PFSK-1 (cell line): Measurements from ENCODE around the gene CDCA8.

Experiments used
- FOXP2 ChIP-seq: optimal IDR thresholded peaks from 2 replicates; pipeline ENCODE3; 2011; ENCODE audit warnings: borderline replicate concordance, control low read depth, inconsistent platforms; ENCODE audit not compliant: insufficient read depth; ENCODE audit errors: extremely low read length, extremely low read depth
- POLR2AphosphoS5 ChIP-seq: IDR thresholded peaks from 2 replicates; pipeline ENCODE4 v1.6.1; 2012; ENCODE audit warnings: low read depth, mild to moderate bottlenecking, control low read depth, low read length, moderate library complexity
- SIN3A ChIP-seq: IDR thresholded peaks from 2 replicates; pipeline ENCODE4 v1.6.1; 2012; ENCODE audit warnings: mild to moderate bottlenecking, low read length, moderate library complexity, borderline replicate concordance; ENCODE audit not compliant: insufficient read depth
- TAF1 ChIP-seq: IDR thresholded peaks from 2 replicates; pipeline ENCODE4 v1.6.1; 2012; ENCODE audit warnings: low read length, control low read depth, borderline replicate concordance; ENCODE audit not compliant: insufficient read depth
- TF ChIP-seq, protein P1 (sequence below), 2 experiments: IDR thresholded peaks; 2 replicates each; pipeline versions ENCODE4 v1.6.1 to v1.8.0; 2011 to 2012; ENCODE audit warnings: low read depth in 2 of 2, low read length in 2 of 2, control low read depth in 1 of 2, inconsistent platforms in 1 of 2, mild to moderate bottlenecking in 1 of 2, moderate library complexity in 1 of 2; ENCODE audit not compliant: insufficient read depth in 1 of 2

Gene CDCA8

DNA sequence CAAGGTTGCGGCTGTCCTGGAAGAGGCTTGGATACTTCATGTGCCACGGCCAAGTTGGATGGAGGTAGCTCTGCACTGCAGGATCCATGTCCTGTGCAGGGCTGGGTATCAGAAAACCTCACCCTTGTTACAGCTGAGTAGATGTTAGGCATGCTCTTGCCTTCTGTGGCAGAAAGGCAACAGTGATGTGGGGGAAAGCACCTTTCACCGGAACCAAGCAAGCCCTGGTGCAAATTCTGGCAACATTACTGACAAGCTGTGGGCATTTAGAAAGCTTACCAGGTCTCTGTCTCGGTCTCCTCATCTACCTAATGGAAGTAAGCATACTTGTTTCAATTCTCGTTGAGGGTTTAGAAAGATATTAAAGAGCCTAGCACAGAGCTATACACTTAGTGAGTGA is 14.5 kb upstream of the CDCA8 start:
- TF ChIP-seq TAF1 (no peak), FOXP2 (no peak), POLR2AphosphoS5 (no peak), SIN3A (no peak)
- TF ChIP-seq, protein P1, sequence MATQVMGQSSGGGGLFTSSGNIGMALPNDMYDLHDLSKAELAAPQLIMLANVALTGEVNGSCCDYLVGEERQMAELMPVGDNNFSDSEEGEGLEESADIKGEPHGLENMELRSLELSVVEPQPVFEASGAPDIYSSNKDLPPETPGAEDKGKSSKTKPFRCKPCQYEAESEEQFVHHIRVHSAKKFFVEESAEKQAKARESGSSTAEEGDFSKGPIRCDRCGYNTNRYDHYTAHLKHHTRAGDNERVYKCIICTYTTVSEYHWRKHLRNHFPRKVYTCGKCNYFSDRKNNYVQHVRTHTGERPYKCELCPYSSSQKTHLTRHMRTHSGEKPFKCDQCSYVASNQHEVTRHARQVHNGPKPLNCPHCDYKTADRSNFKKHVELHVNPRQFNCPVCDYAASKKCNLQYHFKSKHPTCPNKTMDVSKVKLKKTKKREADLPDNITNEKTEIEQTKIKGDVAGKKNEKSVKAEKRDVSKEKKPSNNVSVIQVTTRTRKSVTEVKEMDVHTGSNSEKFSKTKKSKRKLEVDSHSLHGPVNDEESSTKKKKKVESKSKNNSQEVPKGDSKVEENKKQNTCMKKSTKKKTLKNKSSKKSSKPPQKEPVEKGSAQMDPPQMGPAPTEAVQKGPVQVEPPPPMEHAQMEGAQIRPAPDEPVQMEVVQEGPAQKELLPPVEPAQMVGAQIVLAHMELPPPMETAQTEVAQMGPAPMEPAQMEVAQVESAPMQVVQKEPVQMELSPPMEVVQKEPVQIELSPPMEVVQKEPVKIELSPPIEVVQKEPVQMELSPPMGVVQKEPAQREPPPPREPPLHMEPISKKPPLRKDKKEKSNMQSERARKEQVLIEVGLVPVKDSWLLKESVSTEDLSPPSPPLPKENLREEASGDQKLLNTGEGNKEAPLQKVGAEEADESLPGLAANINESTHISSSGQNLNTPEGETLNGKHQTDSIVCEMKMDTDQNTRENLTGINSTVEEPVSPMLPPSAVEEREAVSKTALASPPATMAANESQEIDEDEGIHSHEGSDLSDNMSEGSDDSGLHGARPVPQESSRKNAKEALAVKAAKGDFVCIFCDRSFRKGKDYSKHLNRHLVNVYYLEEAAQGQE (IDR thresholded peaks at IDR 0.05; ENCODE audit: insufficient read depth in 1 of 2, low read depth in 2 of 2, low read length in 2 of 2): no peak

DNA sequence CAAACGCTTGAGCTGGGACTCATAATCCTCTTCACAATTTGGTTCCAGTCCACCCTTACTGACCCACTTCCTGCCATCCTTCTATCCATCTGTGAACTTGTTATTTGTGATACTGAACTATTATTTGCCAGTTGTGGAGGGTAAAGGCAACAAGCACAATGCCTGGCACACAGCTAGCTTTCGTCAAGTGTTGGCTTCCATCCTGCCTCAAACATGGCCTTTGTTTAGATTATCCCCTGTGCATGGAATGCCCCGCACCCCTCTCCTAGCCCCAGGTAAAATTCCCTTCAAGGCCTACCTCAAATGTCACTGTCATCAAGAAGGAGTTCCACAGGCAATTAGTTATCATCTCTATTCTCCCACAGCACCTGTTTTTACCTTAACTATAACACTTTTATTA is 11.4 kb upstream of the CDCA8 start:
- no peak for TF ChIP-seq FOXP2

DNA sequence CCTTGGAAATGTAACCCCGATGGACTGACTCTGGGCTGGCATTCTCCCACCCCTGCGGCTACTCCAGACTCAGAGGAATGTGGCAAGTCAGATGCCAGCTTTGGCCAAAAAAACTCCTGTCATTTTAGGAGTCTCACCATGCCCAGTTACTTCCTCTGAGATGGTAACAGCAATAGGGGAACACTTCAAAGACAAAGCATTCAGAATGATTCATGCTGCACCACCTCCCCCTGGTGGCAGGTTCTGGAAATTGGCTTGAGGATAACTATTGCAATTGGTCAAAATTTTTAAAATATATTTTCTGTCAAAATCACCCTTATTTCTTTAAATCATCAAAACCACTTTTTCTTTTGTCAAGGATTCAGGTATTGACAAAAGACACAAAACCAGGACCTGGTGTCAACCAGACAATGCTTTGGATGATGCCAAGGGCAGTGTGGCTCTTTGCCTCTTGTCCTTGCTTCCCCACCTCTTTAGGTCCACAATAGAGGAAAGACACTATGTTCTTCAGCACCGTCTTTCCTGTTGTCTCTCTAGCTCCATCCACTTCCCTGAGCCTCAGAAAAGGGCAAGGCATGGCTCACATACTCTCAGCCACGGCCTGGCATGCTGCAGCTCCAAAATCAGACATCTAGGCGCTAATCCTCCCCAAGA is 9.9 kb upstream of the CDCA8 start:
- TF ChIP-seq POLR2AphosphoS5: no peak
- TF ChIP-seq TAF1: no peak
- TF ChIP-seq, protein P1 (IDR thresholded peaks at IDR 0.05; ENCODE audit: insufficient read depth in 1 of 2, low read depth in 2 of 2, low read length in 2 of 2): no peak
- no peak for TF ChIP-seq SIN3A
- TF ChIP-seq FOXP2: no peak

DNA sequence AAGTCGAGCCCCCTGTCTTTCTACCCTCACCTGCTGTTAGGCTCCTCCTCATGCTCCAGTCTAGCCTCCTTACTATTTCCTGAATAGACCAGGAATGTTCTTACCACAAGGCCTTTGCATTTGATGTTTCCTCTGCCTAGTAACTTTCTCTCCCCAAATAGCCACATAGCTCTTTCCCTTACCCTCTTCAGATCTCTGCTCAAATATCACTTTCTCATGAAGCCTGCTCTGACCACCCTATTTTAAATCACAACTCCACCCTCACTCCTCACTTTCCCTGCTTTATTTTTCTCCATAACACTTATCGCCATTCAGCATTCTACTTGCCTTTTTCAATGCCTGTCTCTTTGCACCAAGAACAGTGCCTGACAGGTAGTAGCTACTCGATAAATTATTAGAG is 6.6 kb upstream of the CDCA8 start:
- no peak for TF ChIP-seq FOXP2
- TF ChIP-seq, protein P1 (IDR thresholded peaks at IDR 0.05; ENCODE audit: insufficient read depth in 1 of 2, low read depth in 2 of 2, low read length in 2 of 2): no peak
- no peak for TF ChIP-seq TAF1
- TF ChIP-seq SIN3A: no peak

DNA sequence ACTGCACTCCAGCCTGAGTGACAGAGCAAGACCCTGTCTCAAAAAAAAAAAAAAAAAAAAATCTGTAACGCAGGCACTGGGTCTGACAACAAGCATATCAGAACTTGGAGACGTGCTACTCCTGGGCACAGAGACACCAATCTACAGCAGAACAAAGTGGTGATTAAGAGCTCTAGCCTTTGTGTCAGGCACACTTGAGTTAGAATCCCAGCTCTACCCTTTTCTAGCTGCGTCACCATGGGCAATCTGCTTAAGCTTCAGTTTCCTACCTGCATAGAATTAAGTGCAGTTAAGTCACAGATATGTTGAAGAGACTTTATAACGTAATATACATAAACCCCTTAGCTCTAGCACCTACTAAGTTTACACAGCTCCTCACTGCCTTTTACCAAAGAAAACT is 3.4 kb upstream of the CDCA8 start:
- TF ChIP-seq FOXP2 (no peak), POLR2AphosphoS5 (no peak), TAF1 (no peak), SIN3A (no peak)
- TF ChIP-seq, protein P1 (IDR thresholded peaks at IDR 0.05; ENCODE audit: insufficient read depth in 1 of 2, low read depth in 2 of 2, low read length in 2 of 2): no peak
